Omental fat pad (tissue), 4 donors: ENCODE measurements around the gene RAC2. TPM values are rescaled to one million over a fixed set of nuclear protein-coding genes. Genes with fewer than 3 reads are reported as not detected.

Experiments
- ATAC-seq: fragments of 150-250 bp; one replicate; pipeline ENCODE4 v1.9.1; 2016; ENCODE audit warnings: mild to moderate bottlenecking, moderate library complexity; ENCODE audit not compliant: low FRiP score
- DNase-seq: peaks from one replicate; pipeline ENCODE4 v3.0.0-alpha.2; 2019; ENCODE audit warnings: low spot score
- total RNA-seq, 4 donors: library from RNA; depleted of rRNA; stranded (reverse); fragments of >200 nt; gene quantifications; one replicate each; pipeline ENCODE4 v1.1.0, GENCODE V29; 2016
- TF ChIP-seq, protein P1 (sequence below), 3 donors: fragments of 450-650 bp; IDR thresholded peaks; one replicate each; pipeline ENCODE4 v1.5.1; 2016 to 2017; ENCODE audit warnings: antibody characterized with exemption in 3 of 3, mild to moderate bottlenecking in 3 of 3, moderate library complexity in 2 of 3

Gene RAC2
- total RNA-seq, 4 donors from 2014 or later: 11.0 to 51.6 (median 20.0) TPM

DNA sequence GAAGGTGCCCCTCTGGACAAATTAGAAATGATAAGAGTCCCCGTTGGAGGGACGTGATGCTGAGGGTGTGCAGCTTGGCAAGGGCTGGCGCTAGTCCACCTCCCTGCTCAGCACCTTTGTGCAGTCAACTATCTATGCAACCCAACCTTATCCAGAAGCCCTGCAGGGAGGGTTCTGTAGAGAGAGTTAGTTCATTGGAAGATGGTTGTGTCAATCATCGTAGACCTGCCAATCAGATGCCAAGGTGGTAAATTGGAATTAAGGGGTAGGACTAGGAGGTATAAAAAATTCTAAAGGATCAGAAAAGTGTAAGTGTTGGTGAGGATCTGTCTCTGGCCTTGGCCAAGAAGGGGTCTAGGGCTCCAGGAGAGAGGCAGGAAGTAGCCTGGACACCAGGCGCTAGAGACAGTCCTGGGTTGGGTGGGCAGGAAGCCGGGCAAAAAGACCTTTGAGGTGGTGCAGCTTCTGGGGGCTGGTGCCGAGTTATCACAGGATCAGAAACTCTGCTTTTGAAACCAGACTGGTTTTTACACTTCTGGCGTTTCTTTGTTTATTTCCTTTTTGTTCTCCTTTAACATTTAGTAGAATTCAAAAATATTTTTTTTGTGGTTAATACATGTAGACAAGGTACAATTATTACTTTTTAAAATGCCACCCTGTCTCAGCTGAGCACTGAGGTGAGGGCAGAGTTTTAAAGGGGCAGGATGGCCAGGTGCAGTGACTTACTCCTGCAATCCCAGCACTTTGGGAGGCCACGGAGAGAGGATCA lies 57.7 kb downstream of the RAC2 start:
- TF ChIP-seq, protein P1, sequence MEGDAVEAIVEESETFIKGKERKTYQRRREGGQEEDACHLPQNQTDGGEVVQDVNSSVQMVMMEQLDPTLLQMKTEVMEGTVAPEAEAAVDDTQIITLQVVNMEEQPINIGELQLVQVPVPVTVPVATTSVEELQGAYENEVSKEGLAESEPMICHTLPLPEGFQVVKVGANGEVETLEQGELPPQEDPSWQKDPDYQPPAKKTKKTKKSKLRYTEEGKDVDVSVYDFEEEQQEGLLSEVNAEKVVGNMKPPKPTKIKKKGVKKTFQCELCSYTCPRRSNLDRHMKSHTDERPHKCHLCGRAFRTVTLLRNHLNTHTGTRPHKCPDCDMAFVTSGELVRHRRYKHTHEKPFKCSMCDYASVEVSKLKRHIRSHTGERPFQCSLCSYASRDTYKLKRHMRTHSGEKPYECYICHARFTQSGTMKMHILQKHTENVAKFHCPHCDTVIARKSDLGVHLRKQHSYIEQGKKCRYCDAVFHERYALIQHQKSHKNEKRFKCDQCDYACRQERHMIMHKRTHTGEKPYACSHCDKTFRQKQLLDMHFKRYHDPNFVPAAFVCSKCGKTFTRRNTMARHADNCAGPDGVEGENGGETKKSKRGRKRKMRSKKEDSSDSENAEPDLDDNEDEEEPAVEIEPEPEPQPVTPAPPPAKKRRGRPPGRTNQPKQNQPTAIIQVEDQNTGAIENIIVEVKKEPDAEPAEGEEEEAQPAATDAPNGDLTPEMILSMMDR (IDR thresholded peaks at IDR 0.05): no peak
- ATAC-seq (no peak), DNase-seq (no peak)

DNA sequence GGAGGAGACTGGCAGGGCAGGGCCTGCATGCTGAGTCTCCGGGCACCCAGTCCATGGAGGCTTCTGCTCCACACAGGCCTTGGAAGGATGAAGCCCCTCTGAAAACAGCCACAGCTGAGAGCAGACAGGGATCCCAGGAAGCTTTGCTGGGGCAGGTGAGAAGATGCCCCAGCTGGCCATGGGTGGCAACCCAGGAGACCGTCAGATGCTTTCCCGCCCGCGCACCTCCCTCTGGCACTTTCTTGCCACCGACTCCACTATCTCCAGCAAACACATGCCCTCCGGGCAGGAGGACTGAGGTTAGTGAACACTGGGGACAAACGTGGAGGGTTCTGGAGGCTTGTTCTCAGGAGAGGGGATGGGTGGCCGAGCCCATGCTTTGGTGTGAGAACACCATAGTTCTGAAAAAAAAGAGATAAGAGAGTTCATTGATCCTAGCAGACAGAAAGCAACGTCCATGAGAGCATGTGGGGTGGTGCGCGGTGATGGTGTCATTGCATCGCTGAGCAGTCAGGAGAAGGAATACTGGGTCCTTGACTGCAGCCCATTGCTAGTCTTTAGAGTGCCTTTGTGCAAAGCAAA lies 58.3 kb downstream of the RAC2 start:
- ATAC-seq (no peak), DNase-seq (no peak)
- TF ChIP-seq, protein P1 (IDR thresholded peaks at IDR 0.05): no peak

DNA sequence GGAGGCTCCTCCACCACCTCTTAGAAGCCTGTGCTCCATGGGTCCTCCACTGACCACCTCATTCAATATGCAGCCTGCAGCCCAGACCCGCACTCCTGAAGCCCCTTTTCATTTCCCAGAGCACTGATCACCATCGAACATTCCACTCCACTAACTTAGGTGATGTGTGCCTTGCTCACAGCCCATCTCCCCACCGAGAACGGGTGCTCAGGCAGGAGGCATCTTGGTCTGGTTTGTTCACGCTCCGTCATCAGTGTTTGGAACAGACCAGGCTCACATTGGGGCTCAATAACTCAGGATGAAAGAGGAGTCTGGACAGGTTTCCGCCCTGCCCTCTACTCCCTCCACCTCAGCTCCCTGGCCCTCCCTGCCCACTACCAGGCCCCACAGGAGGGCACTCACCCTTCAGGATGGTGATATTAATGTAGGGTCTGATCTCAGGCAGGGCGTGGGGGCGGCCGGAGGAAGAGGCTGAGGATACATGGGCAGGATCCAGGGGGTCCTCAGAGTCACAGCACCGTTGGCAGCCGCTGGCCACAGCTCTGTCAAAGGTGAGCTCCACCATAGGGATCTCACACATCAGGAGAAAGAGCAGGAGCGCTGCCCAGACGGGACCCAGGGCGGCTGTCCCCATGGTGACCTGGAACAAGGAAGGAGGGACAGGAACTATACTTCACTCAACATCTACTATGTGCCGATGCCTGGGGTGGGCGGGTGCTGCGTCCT lies 59.1 kb downstream of the RAC2 start:
- TF ChIP-seq, protein P1 (IDR thresholded peaks at IDR 0.05): no peak
- ATAC-seq (no peak), DNase-seq (no peak)

DNA sequence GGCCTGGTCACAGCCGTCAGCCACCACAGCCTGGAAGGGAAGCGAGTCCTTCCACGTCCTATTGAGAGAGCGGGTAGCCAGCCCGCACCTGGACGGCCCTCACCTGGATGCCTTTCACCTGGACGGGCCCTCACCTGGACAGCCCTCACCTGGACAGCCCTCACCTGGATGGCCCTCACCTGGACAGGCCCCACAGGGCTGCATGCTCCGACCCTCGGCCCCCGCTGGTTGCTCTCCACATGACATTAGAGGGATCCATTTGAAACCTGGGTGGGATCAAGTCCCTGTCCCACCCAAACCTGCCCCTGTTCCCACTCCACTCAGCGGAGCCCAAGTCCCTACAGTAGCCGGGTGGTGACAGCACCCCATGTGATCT lies 59.7 kb downstream of the RAC2 start:
- ATAC-seq (no peak), DNase-seq (no peak)
- TF ChIP-seq, protein P1 (IDR thresholded peaks at IDR 0.05): no peak

DNA sequence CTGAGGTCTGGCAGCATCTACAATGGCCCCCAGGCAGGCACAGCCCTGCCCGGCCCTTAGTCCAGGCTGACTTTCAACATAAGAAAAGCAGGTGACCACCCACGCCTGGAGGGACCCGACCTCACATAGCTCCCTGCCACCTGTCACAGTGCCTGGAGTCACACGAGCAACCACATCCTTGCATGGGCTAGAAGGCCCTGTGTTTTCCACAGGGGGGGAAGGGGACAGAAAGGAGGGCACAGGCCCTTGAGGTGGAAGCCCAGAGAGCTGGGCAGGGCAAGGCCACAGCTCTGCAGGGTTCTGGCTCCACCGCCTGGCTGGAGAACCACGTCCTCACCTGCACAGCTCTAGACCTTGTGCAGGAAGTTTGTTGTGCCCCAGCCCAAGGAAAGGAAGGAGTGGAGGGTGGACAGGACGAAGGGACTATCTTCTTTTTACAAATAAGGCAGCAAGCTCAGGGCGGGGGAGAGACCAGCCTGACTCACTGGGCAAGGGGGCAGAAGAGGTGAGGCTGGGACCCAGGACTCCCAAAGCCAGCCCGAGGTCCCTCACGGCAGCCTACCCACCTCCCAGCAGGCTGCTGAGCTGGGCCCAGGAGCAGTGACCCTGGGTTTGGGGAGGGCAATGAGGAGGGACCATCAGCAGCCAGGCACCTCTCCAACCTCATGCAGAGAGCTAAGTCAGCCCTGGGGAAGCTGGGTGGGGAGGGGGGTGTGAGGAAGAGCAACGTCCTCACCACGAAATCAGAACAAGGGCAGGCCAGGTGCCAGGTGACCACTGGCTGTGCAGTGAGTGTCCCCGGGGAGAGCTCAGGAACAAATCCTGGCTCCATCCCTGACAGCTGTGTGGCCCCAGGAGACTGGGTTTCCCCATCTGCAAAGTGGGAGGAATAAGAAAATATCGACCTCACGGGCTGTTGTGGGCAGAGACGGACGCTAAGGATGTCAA lies 60.4 kb downstream of the RAC2 start:
- no peak for ATAC-seq
- DNase-seq: no peak

DNA sequence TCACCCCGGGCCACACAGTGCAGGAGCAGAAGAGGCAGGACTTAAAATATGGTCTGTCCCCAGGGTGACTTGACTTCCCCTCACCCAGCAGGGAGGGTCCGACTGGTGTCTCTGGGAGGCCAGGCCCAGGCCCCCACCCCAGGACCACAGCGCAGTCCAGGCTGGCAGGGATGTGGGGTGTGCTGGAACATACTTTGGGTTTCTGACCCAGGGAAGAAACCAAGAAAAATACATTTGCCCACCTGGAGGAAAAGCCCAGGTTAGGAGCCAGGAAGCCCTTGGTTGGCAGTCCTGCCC lies 61.2 kb downstream of the RAC2 start:
- DNase-seq (no peak), ATAC-seq (no peak)
- TF ChIP-seq, protein P1 (IDR thresholded peaks at IDR 0.05): no peak

More for the DNA sequence above, 60.4 kb downstream of the RAC2 start:
- TF ChIP-seq, protein P1 (IDR thresholded peaks at IDR 0.05): no peak
